ENCODE measurements around the gene TRAF3. TPM values are rescaled to one million over a fixed set of nuclear protein-coding genes. Genes with fewer than 3 reads are reported as not detected.

The TRAF3 gene
- total RNA-seq, 1 experiment from 2014 or later, result 25.3 TPM

DNA sequence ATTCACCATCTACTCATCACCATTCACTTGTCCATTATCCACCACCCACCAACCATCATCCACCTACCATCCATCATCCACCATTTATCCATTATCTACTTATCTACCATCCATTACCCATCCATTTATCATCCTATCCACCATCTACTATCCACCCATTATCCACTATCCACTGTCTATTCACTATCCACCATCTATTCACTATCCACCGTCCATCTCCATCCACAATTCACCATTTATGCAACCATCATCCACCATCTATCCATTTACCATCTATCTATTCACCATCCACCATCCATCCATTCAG is 143.7 kb downstream of the TRAF3 start:
- H3K27me3 Mint-ChIP-seq (ENCODE audit: insufficient read depth, unreplicated experiment), result no peaks in the 10 kb centered on the region
- no peaks in the 10 kb centered on the region for H3K9me3 Mint-ChIP-seq (ENCODE audit: unreplicated experiment)
- ChIA-PET POLR2A (no interaction called here), CTCF (no interaction called here)
- intact Hi-C loops (cut with micrococcal nuclease), result no loop called here
- no peak overlapping the region for H3K27ac Mint-ChIP-seq (ENCODE audit: low read depth, unreplicated experiment)
- TF ChIP-seq, protein P1, sequence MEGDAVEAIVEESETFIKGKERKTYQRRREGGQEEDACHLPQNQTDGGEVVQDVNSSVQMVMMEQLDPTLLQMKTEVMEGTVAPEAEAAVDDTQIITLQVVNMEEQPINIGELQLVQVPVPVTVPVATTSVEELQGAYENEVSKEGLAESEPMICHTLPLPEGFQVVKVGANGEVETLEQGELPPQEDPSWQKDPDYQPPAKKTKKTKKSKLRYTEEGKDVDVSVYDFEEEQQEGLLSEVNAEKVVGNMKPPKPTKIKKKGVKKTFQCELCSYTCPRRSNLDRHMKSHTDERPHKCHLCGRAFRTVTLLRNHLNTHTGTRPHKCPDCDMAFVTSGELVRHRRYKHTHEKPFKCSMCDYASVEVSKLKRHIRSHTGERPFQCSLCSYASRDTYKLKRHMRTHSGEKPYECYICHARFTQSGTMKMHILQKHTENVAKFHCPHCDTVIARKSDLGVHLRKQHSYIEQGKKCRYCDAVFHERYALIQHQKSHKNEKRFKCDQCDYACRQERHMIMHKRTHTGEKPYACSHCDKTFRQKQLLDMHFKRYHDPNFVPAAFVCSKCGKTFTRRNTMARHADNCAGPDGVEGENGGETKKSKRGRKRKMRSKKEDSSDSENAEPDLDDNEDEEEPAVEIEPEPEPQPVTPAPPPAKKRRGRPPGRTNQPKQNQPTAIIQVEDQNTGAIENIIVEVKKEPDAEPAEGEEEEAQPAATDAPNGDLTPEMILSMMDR (IDR thresholded peaks at IDR 0.05; ENCODE audit: unreplicated experiment), result no peak
- H3K4me3 Mint-ChIP-seq (ENCODE audit: unreplicated experiment), result no peak overlapping the region
- DNase-seq (ENCODE audit: unreplicated experiment), result no peak
- no TSS peak for BruUV-seq (replicated peaks)
- H3K36me3 Mint-ChIP-seq (ENCODE audit: insufficient read depth, unreplicated experiment), result no peaks in the 10 kb centered on the region
- H3K4me1 Mint-ChIP-seq (ENCODE audit: insufficient read depth, unreplicated experiment), result no peaks in the 10 kb centered on the region

GRCh38 chr14:102922490-102923200 is 145.4 kb downstream of the TRAF3 start, which contains the start of gene AMN:
AMN (plus strand) TSS chr14:102922663; CDS start chr14:102922689, 26 bp downstream.
- TF ChIP-seq, protein P1 (IDR thresholded peaks at IDR 0.05; ENCODE audit: unreplicated experiment), result no peak
- DNase-seq (ENCODE audit: unreplicated experiment), result no peak
- no TSS peak for BruUV-seq (replicated peaks)
- Mint-ChIP-seq H3K27me3 (ENCODE audit: insufficient read depth, unreplicated experiment) (no peaks in the 10 kb centered on the region), H3K4me1 (ENCODE audit: insufficient read depth, unreplicated experiment) (peaks cover 6% of the 10 kb centered on the region), H3K36me3 (ENCODE audit: insufficient read depth, unreplicated experiment) (no peaks in the 10 kb centered on the region), H3K9me3 (ENCODE audit: unreplicated experiment) (no peaks in the 10 kb centered on the region), H3K27ac (ENCODE audit: low read depth, unreplicated experiment) (no peak within 1 kb of the TSS), H3K4me3 (ENCODE audit: unreplicated experiment) (no peak within 1 kb of the TSS)
- POLR2A ChIA-PET, result no interaction called here
- intact Hi-C loops (cut with micrococcal nuclease), result no loop called here
- CTCF ChIA-PET, result no interaction called here

GRCh38 chr14:102923201-102923924 is 146.1 kb downstream of the TRAF3 start:
- no peak overlapping the region for H3K27ac Mint-ChIP-seq (ENCODE audit: low read depth, unreplicated experiment)
- BruUV-seq (replicated peaks), result no TSS peak
- intact Hi-C loops (cut with micrococcal nuclease), result no loop called here
- TF ChIP-seq, protein P1 (IDR thresholded peaks at IDR 0.05; ENCODE audit: unreplicated experiment), result no peak
- POLR2A ChIA-PET, result no interaction called here
- H3K4me3 Mint-ChIP-seq (ENCODE audit: unreplicated experiment), result no peak overlapping the region
- no peaks in the 10 kb centered on the region for H3K9me3 Mint-ChIP-seq (ENCODE audit: unreplicated experiment)
- CTCF ChIA-PET, result no interaction called here
- H3K27me3 Mint-ChIP-seq (ENCODE audit: insufficient read depth, unreplicated experiment), result no peaks in the 10 kb centered on the region
- DNase-seq (ENCODE audit: unreplicated experiment), result no peak
- H3K36me3 Mint-ChIP-seq (ENCODE audit: insufficient read depth, unreplicated experiment), result no peaks in the 10 kb centered on the region
- peaks cover 6% of the 10 kb centered on the region for H3K4me1 Mint-ChIP-seq (ENCODE audit: insufficient read depth, unreplicated experiment)

- no peak for DNase-seq (ENCODE audit: unreplicated experiment)
- Mint-ChIP-seq H3K4me3 (ENCODE audit: unreplicated experiment) (no peak overlapping the region), H3K27me3 (ENCODE audit: insufficient read depth, unreplicated experiment) (no peaks in the 10 kb centered on the region), H3K9me3 (ENCODE audit: unreplicated experiment) (no peaks in the 10 kb centered on the region), H3K36me3 (ENCODE audit: insufficient read depth, unreplicated experiment) (no peaks in the 10 kb centered on the region), H3K4me1 (ENCODE audit: insufficient read depth, unreplicated experiment) (peaks cover 6% of the 10 kb centered on the region), H3K27ac (ENCODE audit: low read depth, unreplicated experiment) (no peak overlapping the region)
- TF ChIP-seq, protein P1 (IDR thresholded peaks at IDR 0.05; ENCODE audit: unreplicated experiment), result no peak
- ChIA-PET CTCF (no interaction called here), POLR2A (no interaction called here)
- intact Hi-C loops (cut with micrococcal nuclease), result no loop called here
- BruUV-seq (replicated peaks), result no TSS peak
Measured at GRCh38 chr14:102923925-102924486, 146.8 kb downstream of the TRAF3 start.
